ENCODE results near the gene MPP1. TPM values are rescaled to one million over a fixed set of nuclear protein-coding genes. Genes with fewer than 3 reads are reported as not detected.
A peak's percentile ranks its signal among the peaks of the same experiment; 100 is the strongest.

Gene MPP1
- total RNA-seq, 1 donor from 2014 or later = 65.3 TPM

DNA sequence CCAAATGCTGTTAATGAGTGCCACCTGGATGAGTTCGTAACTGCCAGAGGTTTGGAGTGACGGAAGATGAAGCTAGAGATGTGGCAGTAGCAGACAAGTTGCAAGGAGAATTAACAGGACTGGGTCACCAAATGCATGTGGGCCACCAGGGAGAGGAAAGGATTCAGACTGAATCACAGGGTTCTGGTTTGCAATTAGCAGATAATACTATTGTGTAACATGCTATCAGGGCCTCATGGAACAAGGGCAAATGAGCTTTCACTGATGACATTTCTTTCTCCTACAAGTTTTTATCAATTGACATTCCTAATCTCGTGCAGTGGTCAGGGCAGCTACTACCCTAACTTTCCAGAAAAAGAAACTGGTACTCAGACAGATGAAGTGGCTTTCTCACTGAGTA is 75.8 kb downstream of the MPP1 start:
- TF ChIP-seq, protein P1, sequence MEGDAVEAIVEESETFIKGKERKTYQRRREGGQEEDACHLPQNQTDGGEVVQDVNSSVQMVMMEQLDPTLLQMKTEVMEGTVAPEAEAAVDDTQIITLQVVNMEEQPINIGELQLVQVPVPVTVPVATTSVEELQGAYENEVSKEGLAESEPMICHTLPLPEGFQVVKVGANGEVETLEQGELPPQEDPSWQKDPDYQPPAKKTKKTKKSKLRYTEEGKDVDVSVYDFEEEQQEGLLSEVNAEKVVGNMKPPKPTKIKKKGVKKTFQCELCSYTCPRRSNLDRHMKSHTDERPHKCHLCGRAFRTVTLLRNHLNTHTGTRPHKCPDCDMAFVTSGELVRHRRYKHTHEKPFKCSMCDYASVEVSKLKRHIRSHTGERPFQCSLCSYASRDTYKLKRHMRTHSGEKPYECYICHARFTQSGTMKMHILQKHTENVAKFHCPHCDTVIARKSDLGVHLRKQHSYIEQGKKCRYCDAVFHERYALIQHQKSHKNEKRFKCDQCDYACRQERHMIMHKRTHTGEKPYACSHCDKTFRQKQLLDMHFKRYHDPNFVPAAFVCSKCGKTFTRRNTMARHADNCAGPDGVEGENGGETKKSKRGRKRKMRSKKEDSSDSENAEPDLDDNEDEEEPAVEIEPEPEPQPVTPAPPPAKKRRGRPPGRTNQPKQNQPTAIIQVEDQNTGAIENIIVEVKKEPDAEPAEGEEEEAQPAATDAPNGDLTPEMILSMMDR (IDR thresholded peaks at IDR 0.05) = no peak
- Histone ChIP-seq H3K4me1 (peaks cover 9 to 51% of the 10 kb centered on the region in 2 donors), H3K4me3 (no peak overlapping the region), H3K36me3 (no peaks in the 10 kb centered on the region), H3K9me3 (no peaks in the 10 kb centered on the region), H3K27ac (peak overlapping the region; percentile 80 to 81), H3K27me3 (no peaks in the 10 kb centered on the region)
- no peak for DNase-seq (ENCODE audit: low spot score in 2 of 2)
- intact Hi-C loops (cut with DNase I) = no loop called here

Other genes with a start within 250 kb of the MPP1 start
- gene CTAG1A, start 220.4 kb downstream of the MPP1 start, total RNA-seq = not detected
- gene CTAG1B, start 186.2 kb downstream of the MPP1 start, total RNA-seq = not detected
- not detected for gene CTAG2, start 151.9 kb downstream of the MPP1 start, total RNA-seq
- 2.9 TPM for gene GAB3, start 54.4 kb downstream of the MPP1 start, total RNA-seq
- gene DKC1, start 42.6 kb downstream of the MPP1 start, total RNA-seq = 3.4 TPM
- gene SMIM9, start 29.2 kb upstream of the MPP1 start, total RNA-seq = not detected
- gene F8A1, start 80.9 kb upstream of the MPP1 start, total RNA-seq = 77.0 TPM
- 17.2 TPM for gene F8, start 217.2 kb upstream of the MPP1 start, total RNA-seq
- gene FUNDC2, start 221.4 kb upstream of the MPP1 start, total RNA-seq = 54.0 TPM